ENCODE data around the gene PAM. TPM values are rescaled to one million over a fixed set of nuclear protein-coding genes. Genes with fewer than 3 reads are reported as not detected.

Gene PAM
- total and polyA plus RNA-seq, 2 of the 8 experiments (the other 6 are each of a cell fraction or from before 2014, with no cell fraction given) = 30.4 to 67.8 TPM

GRCh38 chr5:102863764-102864560, 108.9 kb downstream of the PAM start (continued):
- TF ChIP-seq ZNF274 (IDR thresholded peaks at IDR 0.05; ENCODE audit: borderline replicate concordance, extremely low read depth, low read length) (no peak), TAF7 (optimal IDR thresholded peaks at IDR 0.05; ENCODE audit: borderline replicate concordance, low read depth, low read length) (no peak), BCL11A (IDR thresholded peaks at IDR 0.05; ENCODE audit: low read depth in 2 of 2, low read length in 2 of 2) (no peak), CEBPB (IDR thresholded peaks at IDR 0.05; ENCODE audit: low read depth, low read length) (no peak)

Data from H1 (cell line).